Left renal cortex interstitium (tissue), 4 donors: ENCODE data around the gene CNOT8. TPM values are rescaled to one million over a fixed set of nuclear protein-coding genes. Genes with fewer than 3 reads are reported as not detected.

Source experiments
- DNase-seq, 4 donors: peaks; one replicate each; pipeline ENCODE4 v3.0.0-alpha.2; 2013; ENCODE audit warnings: low read depth in 4 of 4, low spot score in 2 of 4, missing footprints in 1 of 4
- polyA plus RNA-seq, 4 donors: library from polyadenylated mRNA; unstranded; fragments of 120-200 nt; gene quantifications; one replicate each; pipeline ENCODE4 v1.2.1, GENCODE V29; 2013; ENCODE audit not compliant: insufficient read length in 4 of 4

Gene CNOT8
- polyA plus RNA-seq, 4 donors = 72.7 to 82.3 (median 77.3) TPM

DNA sequence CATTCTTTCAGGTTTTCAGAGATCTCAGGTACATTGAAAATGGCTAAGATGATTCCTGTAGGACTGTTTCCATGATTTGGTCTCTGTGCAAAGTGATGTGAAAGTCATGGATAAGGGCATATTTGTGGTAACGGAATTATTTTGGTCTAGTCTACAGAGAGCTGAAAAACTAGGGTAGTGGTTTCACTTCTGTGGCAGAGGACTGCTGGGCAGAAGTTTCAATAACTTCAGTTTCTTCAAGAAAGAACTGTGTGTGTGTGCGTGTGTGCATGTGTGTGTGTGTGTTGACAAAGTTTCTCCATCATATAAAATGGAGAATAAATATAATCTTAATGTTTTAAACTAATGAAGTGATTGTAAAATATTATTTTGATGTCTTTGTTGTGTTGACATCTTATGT is 4.3 kb downstream of the CNOT8 start:
- no peak for DNase-seq

DNA sequence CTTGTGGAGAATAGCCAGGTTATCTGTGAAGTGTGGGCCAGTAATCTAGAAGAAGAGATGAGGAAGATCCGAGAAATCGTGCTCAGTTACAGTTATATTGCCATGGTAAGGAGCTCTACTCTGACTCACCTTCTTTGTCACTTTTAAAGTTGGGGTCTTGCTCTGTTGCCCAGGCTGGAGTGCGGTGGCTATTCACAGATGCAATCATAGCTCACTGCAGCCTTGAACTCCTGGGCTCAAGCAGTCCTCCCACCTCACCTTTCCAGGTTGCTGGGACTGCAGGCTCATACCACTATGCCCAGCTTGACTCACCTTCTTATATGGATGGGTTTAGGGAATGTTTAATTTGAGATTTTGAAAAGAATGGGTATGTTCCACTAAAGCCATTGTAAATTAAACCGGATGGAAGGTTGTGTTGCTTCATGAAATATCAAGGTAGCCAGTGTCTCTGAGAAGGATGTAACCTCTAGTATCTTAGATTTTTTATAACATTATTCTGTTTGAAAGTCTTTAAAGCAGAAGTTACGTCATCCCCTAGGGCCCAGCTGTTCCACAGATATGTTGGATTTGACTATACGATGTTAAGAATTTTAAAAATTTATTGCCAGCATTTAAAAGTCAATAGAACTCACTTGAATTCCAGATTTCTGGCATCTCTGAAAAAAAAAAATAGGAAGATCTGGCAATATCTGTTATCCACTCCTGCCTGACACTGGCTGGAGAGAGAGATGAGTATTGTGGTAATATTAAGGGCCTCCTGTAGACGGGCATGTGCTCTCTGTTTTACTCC is 5.1 kb downstream of the CNOT8 start:
- no peak for DNase-seq

DNA sequence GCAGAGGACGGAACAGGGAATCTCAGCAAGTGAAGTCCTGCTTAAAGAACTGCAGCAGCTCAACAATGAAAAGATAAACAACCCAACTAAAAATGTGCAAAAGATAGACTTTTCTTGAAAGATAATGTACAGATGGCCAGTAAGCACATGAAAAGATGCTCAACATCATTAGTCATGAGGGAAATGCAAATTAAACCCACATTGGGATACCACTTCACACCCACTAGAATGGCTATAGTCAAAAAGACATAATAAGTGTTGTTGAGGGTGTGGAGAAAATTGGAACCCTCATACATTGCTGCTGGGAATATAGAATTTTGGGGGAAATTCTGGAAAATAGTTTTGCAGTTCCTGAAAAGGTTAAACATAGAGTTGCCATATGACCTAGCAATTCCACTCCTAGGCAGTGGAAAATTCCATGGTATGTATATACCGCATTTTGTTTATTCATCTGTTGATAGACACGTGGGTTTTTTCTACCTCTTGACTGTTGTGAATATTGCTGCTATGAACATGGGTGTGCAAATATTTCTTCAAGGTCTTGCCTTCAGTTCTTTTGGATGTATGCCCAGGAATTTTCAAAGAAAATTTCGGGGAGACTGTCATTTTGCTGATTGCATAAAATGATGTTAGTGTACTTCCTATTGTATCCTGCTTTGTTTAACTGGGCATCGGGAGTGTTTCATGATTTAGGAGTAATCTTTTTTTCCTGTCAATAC is 7.2 kb downstream of the CNOT8 start:
- no peak for DNase-seq

GRCh38 chr5:154866841-154867240 is 8.4 kb downstream of the CNOT8 start:
- no peak for DNase-seq

GRCh38 chr5:154868702-154869101 is 10.3 kb downstream of the CNOT8 start:
- no peak for DNase-seq

DNA sequence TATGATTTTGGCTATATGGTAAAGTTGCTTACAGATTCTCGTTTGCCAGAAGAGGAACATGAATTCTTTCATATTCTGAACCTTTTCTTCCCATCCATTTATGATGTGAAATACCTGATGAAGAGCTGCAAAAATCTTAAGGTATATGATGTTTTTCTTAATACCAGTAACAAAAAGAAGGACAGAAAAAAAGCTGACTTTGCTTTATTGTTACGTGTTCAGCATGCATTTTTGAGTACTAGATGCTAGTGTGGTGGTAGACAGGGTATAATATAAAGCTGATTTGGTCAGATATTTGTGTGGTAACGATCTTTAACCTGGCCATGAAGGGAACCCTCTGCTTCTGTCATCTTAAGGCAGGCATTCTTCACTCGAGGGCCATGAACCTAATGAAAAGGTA is 13.3 kb downstream of the CNOT8 start:
- DNase-seq = no peak

- DNase-seq = no peak
These were observed 15.4 kb downstream of the CNOT8 start for GRCh38 chr5:154873791-154874331.

DNA sequence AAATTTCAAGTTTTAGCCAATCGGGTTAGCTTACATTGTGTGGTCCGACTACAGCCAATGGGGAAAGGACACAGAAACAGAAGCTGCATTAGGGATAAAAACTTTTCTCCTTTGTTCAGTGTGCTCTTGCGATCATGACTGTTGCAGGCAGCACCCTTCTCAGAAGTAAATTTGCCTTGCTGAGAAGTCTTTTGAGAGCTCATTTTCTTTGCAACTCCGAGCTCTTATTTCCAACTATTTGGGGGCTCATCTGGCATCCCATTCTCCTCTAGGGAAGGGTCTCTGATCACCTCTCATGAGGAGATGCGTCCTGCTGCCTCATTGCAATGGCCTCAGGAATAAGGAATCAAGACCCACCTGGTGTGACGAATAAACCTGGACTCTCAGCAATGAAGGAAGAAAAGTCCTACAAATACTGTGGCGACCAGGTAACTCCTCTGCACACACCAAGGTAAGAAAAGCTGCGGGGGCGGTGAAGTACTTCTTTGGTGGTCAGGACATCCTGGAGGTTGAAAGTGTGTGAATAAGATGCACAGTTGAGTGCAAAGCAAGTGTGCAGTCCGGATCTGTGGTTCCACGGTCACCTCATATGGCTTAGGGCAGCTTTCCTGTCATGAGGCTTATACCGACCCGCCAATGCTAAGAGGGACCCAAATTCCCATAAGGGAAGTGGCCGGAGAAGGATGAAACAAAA is 20.4 kb downstream of the CNOT8 start:
- no peak for DNase-seq

GRCh38 chr5:154881986-154882385 is 23.6 kb downstream of the CNOT8 start:
- DNase-seq = no peak

GRCh38 chr5:154884424-154884823 is 26.0 kb downstream of the CNOT8 start:
- no peak for DNase-seq

- DNase-seq = no peak
These were observed 27.0 kb downstream of the CNOT8 start for GRCh38 chr5:154885439-154885838.

DNA sequence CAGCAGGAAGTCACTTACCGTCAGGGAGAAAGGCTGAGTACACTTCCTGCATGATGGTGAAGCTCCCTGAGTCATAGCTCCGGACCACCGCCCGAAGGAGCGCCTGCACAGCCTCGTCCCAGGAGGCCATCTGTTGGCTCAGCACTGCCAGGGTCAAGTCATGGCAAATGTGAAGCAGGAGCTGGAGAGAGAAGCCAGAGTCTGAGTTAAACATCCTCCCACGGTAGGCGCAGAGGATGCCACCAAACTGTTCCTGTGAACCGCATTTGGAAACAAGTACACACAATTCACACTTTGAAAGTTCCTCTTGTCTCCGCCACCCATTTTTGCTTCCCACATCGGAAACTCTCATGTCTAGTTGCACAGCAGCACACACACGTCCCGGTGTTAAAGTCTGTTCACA is 33.9 kb downstream of the CNOT8 start:
- no peak for DNase-seq

DNA sequence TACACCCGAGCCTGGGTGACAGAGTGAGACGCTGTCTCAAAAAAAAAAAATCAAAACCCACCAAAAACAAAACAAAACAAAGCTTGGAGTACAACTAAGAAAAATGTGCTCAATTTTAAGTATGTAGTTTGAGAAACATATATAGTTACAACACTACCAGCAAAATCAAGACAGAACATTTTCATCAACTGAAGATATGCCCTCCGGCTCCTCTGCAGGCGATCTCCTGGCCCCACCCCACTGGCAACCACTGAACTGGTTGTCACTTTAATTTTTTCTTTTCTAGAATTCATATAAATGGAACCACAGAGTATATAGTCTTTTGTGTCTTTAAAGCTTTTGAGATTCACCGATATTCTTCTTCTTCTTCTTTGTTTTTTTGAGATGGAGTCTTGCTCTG is 35.0 kb downstream of the CNOT8 start:
- DNase-seq = no peak

- no peak for DNase-seq
These were observed 37.5 kb downstream of the CNOT8 start for GRCh38 chr5:154895606-154896561.

DNA sequence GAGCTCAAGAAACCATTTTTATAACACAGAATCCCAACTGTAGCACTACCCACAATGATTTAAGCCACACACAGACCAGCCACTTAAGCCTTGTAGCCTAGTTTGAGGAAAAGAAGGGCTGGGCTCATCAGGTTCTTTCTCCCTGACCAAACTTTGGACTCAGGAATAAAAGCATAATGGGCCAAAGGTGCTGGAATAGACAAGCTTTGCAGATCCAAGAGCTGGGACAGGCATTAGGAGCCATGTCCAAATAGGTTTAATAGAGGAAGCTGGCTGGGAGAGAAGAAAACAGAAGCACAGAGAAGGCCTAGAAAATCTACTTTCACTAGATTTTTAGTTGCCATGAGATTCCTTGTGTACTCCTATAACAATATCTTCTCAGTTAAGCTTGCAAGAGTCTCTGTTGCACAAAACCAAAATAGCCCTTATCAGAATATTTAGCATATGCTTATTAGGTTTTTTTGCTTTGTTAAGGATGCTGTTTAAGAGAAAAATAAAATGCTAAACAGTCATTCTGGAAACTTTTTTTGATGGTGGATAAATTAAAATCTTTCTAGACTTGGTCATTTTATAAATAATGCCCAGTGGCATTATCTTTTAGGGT is 38.2 kb downstream of the CNOT8 start:
- no peak for DNase-seq

GRCh38 chr5:154898210-154898609 is 39.8 kb downstream of the CNOT8 start:
- DNase-seq = no peak

- DNase-seq = no peak
These were observed 40.9 kb downstream of the CNOT8 start for GRCh38 chr5:154899151-154899816.

GRCh38 chr5:154900066-154900465 is 41.6 kb downstream of the CNOT8 start:
- no peak for DNase-seq

GRCh38 chr5:154901276-154901675 is 42.8 kb downstream of the CNOT8 start:
- DNase-seq = no peak
